HG02588 (cell line): ENCODE data around the gene OTP.
"Not testable (repeated sequence)": the region's sequence is repeated elsewhere in the genome, so short reads cannot be mapped to it uniquely, and the experiment has no call there.

Experiments used
- ATAC-seq: cut with Tn5 transposase; IDR thresholded peaks from one replicate; pipeline ENCODE4 v1.9.1; 2021; ENCODE audit warnings: mild to moderate bottlenecking, moderate library complexity; ENCODE audit not compliant: unreplicated experiment

OTP gene

GRCh38 chr5:77616920-77617319 is 21.6 kb downstream of the OTP start:
- ATAC-seq, result no peak

GRCh38 chr5:77608927-77609326 is 29.6 kb downstream of the OTP start:
- not testable (repeated sequence) for ATAC-seq

GRCh38 chr5:77607324-77607723 is 31.2 kb downstream of the OTP start:
- no peak for ATAC-seq

- no peak for ATAC-seq
Observed at GRCh38 chr5:77606279-77606678, 32.2 kb downstream of the OTP start.

GRCh38 chr5:77599679-77600078 is 38.8 kb downstream of the OTP start:
- ATAC-seq, result no peak

- ATAC-seq, result no peak
Observed at GRCh38 chr5:77590347-77590746, 48.2 kb downstream of the OTP start.

- ATAC-seq, result no peak
Observed at GRCh38 chr5:77588175-77588574, 50.3 kb downstream of the OTP start.

GRCh38 chr5:77586101-77586500 is 52.4 kb downstream of the OTP start:
- ATAC-seq, result no peak

- not testable (repeated sequence) for ATAC-seq
Observed at GRCh38 chr5:77582143-77582542, 56.4 kb downstream of the OTP start.
